IMR-90 (cell line): Measurements from ENCODE around the gene GOLGA8S. TPM values are rescaled to one million over a fixed set of nuclear protein-coding genes. Genes with fewer than 3 reads are reported as not detected.
"Not testable (repeated sequence)": the region's sequence is repeated elsewhere in the genome, so short reads cannot be mapped to it uniquely, and the experiment has no call there.

Experiments used
- ATAC-seq: fragments of 200-7000 bp; cut with Tn5 transposase; 2 replicates; pipeline ENCODE4 v1.9.1; 2020; ENCODE audit warnings: low read depth, mild to moderate bottlenecking, moderate library complexity
- Bru-seq: library from RNA; stranded (reverse); fragments of 400-500 nt; gene quantifications from one replicate; lab custom pipeline; 2021; lab: Mats Ljungman, UMichigan
- BruChase-seq, 2 experiments: library from RNA; stranded (reverse); fragments of 400-500 nt; gene quantifications; one replicate each; lab custom pipeline; 2021; lab: Mats Ljungman, UMichigan
- BruUV-seq: library from RNA; stranded (reverse); fragments of 400-500 nt; replicated peaks from 2 replicates; lab custom pipeline; 2021; lab: Mats Ljungman, UMichigan
- CTCF ChIA-PET: fragments of 300-600 bp; formaldehyde crosslinking; extraction: SDS; loops from one replicate; lab custom pipeline; 2021; ENCODE audit warnings: antibody characterized with exemption; lab: Yijun Ruan, JAX
- POLR2A ChIA-PET: fragments of 300-600 bp; sonication (Branson Sonifier 250); formaldehyde crosslinking; loops from one replicate; lab custom pipeline; 2022; ENCODE audit warnings: antibody characterized with exemption; ENCODE audit not compliant: unreplicated experiment; lab: Charles Lee
- DNase-seq: peaks from one replicate; pipeline ENCODE4 v3.0.0; 2013
- H2AFZ ChIP-seq: replicated peaks from 2 replicates; pipeline ENCODE3; 2013; ENCODE audit warnings: low read length, mild to moderate bottlenecking; ENCODE audit not compliant: poor library complexity
- H2AK5ac ChIP-seq: 2 replicates; pipeline ENCODE4 v1.6.1; 2013; ENCODE audit warnings: low read depth, low read length, inconsistent platforms
- H2AK9ac ChIP-seq: replicated peaks from 2 replicates; pipeline ENCODE3; 2013; ENCODE audit warnings: mild to moderate bottlenecking, low read depth, low read length, moderate library complexity; ENCODE audit not compliant: poor library complexity
- H2BK120ac ChIP-seq: 2 replicates; pipeline ENCODE4 v1.6.1; 2013; ENCODE audit warnings: low read depth, low read length, inconsistent platforms
- H2BK15ac ChIP-seq: 3 replicates; pipeline ENCODE4 v1.6.1; 2013; ENCODE audit warnings: low read depth, low read length, inconsistent platforms
- H2BK20ac ChIP-seq: 2 replicates; pipeline ENCODE4 v1.6.1; 2013; ENCODE audit warnings: low read depth, mild to moderate bottlenecking, inconsistent platforms, low read length, moderate library complexity
- H2BK5ac ChIP-seq: 2 replicates; pipeline ENCODE4 v1.6.1; 2013; ENCODE audit warnings: mild to moderate bottlenecking, low read depth, low read length, inconsistent platforms; ENCODE audit not compliant: poor library complexity, severe bottlenecking
- H3K14ac ChIP-seq: replicated peaks from 2 replicates; pipeline ENCODE4 v1.6.1; 2013; ENCODE audit warnings: low read depth, low read length, inconsistent platforms
- H3K18ac ChIP-seq: 2 replicates; pipeline ENCODE4 v1.6.1; 2013; ENCODE audit warnings: low read depth, low read length, control low read depth
- H3K23ac ChIP-seq: 2 replicates; pipeline ENCODE4 v1.6.1; 2013; ENCODE audit warnings: low read depth, low read length, inconsistent platforms
- H3K27ac ChIP-seq: 2 replicates; pipeline ENCODE4 v1.5.1; 2013; ENCODE audit warnings: mild to moderate bottlenecking, control low read depth, low read length; ENCODE audit not compliant: insufficient read depth
- H3K27me3 ChIP-seq: 2 replicates; pipeline ENCODE4 v1.6.1; 2013; ENCODE audit warnings: low read length; ENCODE audit not compliant: control insufficient read depth, insufficient read depth
- H3K36me3 ChIP-seq: 2 replicates; pipeline ENCODE4 v1.6.1; 2013; ENCODE audit warnings: low read length, mixed read lengths; ENCODE audit not compliant: control insufficient read depth, insufficient read depth
- H3K4ac ChIP-seq: 2 replicates; pipeline ENCODE4 v1.6.1; 2013; ENCODE audit warnings: low read depth, low read length, inconsistent platforms
- H3K4me1 ChIP-seq: 2 replicates; pipeline ENCODE4 v1.6.1; 2013; ENCODE audit warnings: low read length, mixed read lengths; ENCODE audit not compliant: control insufficient read depth, insufficient read depth
- H3K4me2 ChIP-seq: 2 replicates; pipeline ENCODE4 v1.6.1; 2013; ENCODE audit warnings: low read depth, mild to moderate bottlenecking, control low read depth, low read length, moderate library complexity
- H3K4me3 ChIP-seq: 2 replicates; pipeline ENCODE4 v1.5.1; 2013; ENCODE audit warnings: low read depth, mild to moderate bottlenecking, control low read depth, low read length, moderate library complexity; ENCODE audit not compliant: insufficient read depth
- H3K56ac ChIP-seq: 2 replicates; pipeline ENCODE4 v1.6.1; 2013; ENCODE audit warnings: low read length, inconsistent platforms; ENCODE audit not compliant: insufficient read depth; ENCODE audit errors: extremely low read depth
- H3K79me1 ChIP-seq, 2 experiments: 2 replicates each; pipeline ENCODE4 v1.6.1; 2013; ENCODE audit warnings: low read length in 2 of 2, inconsistent platforms in 1 of 2, low read depth in 1 of 2
- H3K9ac ChIP-seq: 2 replicates; pipeline ENCODE4 v1.6.1; 2013; ENCODE audit warnings: low read depth, low read length, control low read depth
- H3K9me1 ChIP-seq: 2 replicates; pipeline ENCODE4 v1.6.1; 2013; ENCODE audit warnings: low read length, inconsistent platforms; ENCODE audit not compliant: insufficient read depth
- H3K9me3 ChIP-seq: 2 replicates; pipeline ENCODE4 v1.6.1; 2013; ENCODE audit warnings: low read length; ENCODE audit not compliant: control insufficient read depth, insufficient read depth
- H4K20me1 ChIP-seq: 2 replicates; pipeline ENCODE4 v1.6.1; 2013; ENCODE audit warnings: low read length, inconsistent platforms; ENCODE audit not compliant: insufficient read depth
- H4K5ac ChIP-seq: 2 replicates; pipeline ENCODE4 v1.6.1; 2013; ENCODE audit warnings: mild to moderate bottlenecking, low read depth, low read length, control low read depth
- H4K8ac ChIP-seq, 2 experiments: 2 replicates each; pipeline ENCODE4 v1.6.1; 2013; ENCODE audit warnings: low read depth in 2 of 2, low read length in 2 of 2, control low read depth in 1 of 2, inconsistent platforms in 1 of 2
- H4K91ac ChIP-seq: 2 replicates; pipeline ENCODE4 v1.6.1; 2013; ENCODE audit warnings: low read depth, low read length, inconsistent platforms; ENCODE audit not compliant: insufficient read depth
- WGBS, 2 experiments: methylation state at CpG; one replicate each; pipeline versions ENCODE4 v1.1.5 to v1.1.7; 2013; ENCODE audit warnings: missing lambda C conversion rate in 2 of 2; ENCODE audit not compliant: insufficient read length in 1 of 2; ENCODE audit errors: extremely low coverage in 2 of 2; 5-methylcytosine and 5-hydroxymethylcytosine counted together
- dilution Hi-C: fragments of 300-500 bp; cut with HindIII; formaldehyde crosslinking; loops from one replicate; pipeline ENCODE4 v1.14.3; 2018; ENCODE audit warnings: low sequenced_read_pairs; ENCODE audit not compliant: unreplicated experiment
- in situ Hi-C: fragments of 300-500 bp; cut with MboI; formaldehyde crosslinking; loops from 3 replicates; pipeline ENCODE4 v1.14.3; 2019; ENCODE audit warnings: low sequenced_read_pairs, inconsistent platforms, mixed read lengths
- intact Hi-C: fragments of 100-400 bp; cut with micrococcal nuclease; formaldehyde crosslinking; loops from 2 replicates; pipeline ENCODE4 v1.10.0; 2022
- long read RNA-seq: library from polyadenylated mRNA; unstranded; transcript quantifications from one replicate; pipeline ENCODE4 v2.0.0, GENCODE V29; 2021; ENCODE audit not compliant: unreplicated experiment
- polyA plus RNA-seq, 3 experiments: library from polyadenylated mRNA; depleted of rRNA; stranded (reverse); fragments of >200 nt; gene quantifications; 2 replicates each; pipeline ENCODE4 v1.2.3, GENCODE V29; 2012; ENCODE audit warnings: low replicate concordance in 1 of 3
- total RNA-seq: library from RNA; depleted of rRNA; stranded (reverse); fragments of >200 nt; gene quantifications from 2 replicates; pipeline ENCODE4 v1.2.3, GENCODE V29; 2012; rRNA removed

GOLGA8S gene, protein sequence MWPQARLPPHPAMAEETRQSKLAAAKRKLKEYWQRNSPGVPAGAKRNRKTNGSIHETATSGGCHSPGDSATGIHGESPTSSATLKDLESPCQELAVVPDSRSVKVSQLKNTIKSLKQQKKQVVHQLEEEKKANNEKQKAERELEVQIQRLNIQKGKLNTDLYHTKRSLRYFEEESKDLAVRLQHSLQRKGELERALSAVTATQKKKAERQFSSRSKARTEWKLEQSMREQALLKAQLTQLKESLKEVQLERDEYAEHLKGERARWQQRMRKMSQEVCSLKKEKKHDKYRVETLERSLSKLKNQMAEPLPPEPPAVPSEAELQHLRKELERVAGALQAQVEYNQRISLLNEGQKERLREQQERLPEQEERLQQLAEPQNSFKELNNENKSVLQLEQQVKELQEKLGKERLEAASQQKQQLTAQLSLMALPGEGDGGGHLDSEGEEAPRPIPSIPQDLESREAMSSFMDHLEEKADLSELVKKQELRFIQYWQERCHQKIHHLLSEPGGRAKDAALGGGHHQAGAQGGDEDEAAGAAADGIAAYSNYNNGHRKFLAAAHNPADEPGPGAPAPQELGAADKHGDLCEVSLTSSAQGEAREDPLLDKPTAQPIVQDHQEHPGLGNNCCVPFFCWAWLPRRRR
- under 0.01 TPM in 2 replicates for total RNA-seq
- 0.01 and 0.03 TPM in 2 replicates for polyA plus RNA-seq (2012; rRNA removed)
- polyA plus RNA-seq (2012; cell fraction: cytosol; rRNA removed), result not detected in 2 replicates
- polyA plus RNA-seq (2012; cell fraction: nucleus; rRNA removed; ENCODE audit: low replicate concordance), result 0.02 and 0.53 TPM in 2 replicates
- not detected for Bru-seq, nascent RNA
- not detected for BruChase-seq, experiment 1, labeled RNA remaining after a 6-hour chase
- percentile 8 among the genes with signal in this experiment for BruChase-seq, experiment 2, labeled RNA remaining after a 2-hour chase
- long read RNA-seq, result 0 reads

DNA sequence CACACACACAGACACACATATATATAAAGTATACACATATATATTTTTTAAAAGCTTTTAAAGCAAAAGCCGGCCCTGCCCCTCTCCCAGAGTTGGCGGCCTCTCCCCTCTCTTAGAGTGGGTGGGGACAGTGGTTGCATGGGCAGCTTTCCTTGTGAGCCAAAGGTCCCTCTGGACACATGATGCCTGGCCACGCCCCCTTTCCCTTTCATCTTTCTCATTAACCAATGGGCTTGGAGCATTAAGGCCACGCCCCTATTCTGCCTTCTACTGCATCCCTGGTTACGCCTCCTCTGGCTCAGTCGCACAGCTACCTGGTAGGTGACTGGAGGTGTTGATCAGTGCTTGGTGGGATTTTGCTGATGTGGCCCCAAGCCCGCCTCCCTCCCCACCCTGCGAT is at the start of gene GOLGA8S:
Gene GOLGA8S, plus strand, starts transcription at position 301 of the 400 bp plus-strand sequence. Its CDS starts 62 bp downstream, at position 363.
- H2BK120ac ChIP-seq, intact Hi-C loops, H4K5ac ChIP-seq, H3K27me3 ChIP-seq, H2AK5ac ChIP-seq, CTCF ChIA-PET, H4K91ac ChIP-seq, H3K9me1 ChIP-seq, H3K36me3 ChIP-seq, H3K4ac ChIP-seq, H3K56ac ChIP-seq, H3K9ac ChIP-seq, H2AK9ac ChIP-seq, H4K8ac ChIP-seq, DNase-seq, H2AFZ ChIP-seq, H3K27ac ChIP-seq, H3K4me1 ChIP-seq, H2BK15ac ChIP-seq, H3K4me3 ChIP-seq, BruUV-seq, H3K18ac ChIP-seq, H3K23ac ChIP-seq, H3K14ac ChIP-seq, H3K79me1 ChIP-seq, H2BK20ac ChIP-seq, POLR2A ChIA-PET, dilution Hi-C loops, in situ Hi-C loops, H3K4me2 ChIP-seq, ATAC-seq, H3K9me3 ChIP-seq, H2BK5ac ChIP-seq, H4K20me1 ChIP-seq: not testable (repeated sequence)
- WGBS, 2 experiments, result no CpG with 5 or more reads among the region's 8 CpGs

DNA sequence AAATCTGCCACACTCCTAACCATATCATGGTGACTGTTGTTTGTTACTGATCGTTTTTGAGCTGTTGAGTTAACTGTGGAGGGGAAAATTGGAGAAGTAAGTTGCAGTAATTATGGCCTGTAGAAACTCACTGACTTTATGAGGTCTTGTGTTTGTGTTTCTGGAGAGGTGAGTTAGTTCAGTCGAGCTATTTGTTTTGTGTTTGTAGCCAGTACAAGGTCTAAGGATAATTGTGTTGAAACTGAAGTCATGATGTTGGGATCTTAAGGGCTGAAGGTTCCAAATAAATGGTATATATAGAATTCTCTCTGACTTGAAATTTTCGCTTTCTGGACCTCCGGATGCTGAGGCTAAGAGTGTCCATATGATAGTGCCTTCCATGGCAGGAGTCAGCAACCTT is 49.7 kb upstream of the GOLGA8S start:
- dilution Hi-C loops, CTCF ChIA-PET: not testable (repeated sequence)
- 57% methylated on average over 1 of the region's 4 CpGs; no CpG with 5 or more reads in 1 of the 2 experiments for WGBS, 2 experiments

More for the DNA sequence above, 49.7 kb upstream of the GOLGA8S start:
- POLR2A ChIA-PET, ATAC-seq, H4K8ac ChIP-seq, H3K27me3 ChIP-seq, H3K4me3 ChIP-seq, intact Hi-C loops, H3K27ac ChIP-seq, H2BK20ac ChIP-seq, H4K91ac ChIP-seq, in situ Hi-C loops, H3K4me2 ChIP-seq, H4K20me1 ChIP-seq, H2AK9ac ChIP-seq, H2AK5ac ChIP-seq, H2BK15ac ChIP-seq, H3K23ac ChIP-seq, BruUV-seq, H2BK5ac ChIP-seq, H3K18ac ChIP-seq, H2AFZ ChIP-seq, H3K4ac ChIP-seq, H3K4me1 ChIP-seq, H3K9me3 ChIP-seq, H3K14ac ChIP-seq, H3K56ac ChIP-seq, H2BK120ac ChIP-seq, DNase-seq, H3K9me1 ChIP-seq, H4K5ac ChIP-seq: not testable (repeated sequence)
- Histone ChIP-seq H3K36me3 (peaks cover 17% of the 10 kb centered on the region), H3K9ac (peak overlapping the region; percentile 60; the same call in 1 of the 2 replicates), H3K79me1 (peaks cover 9 to 19% of the 10 kb centered on the region in 2 experiments)
